ENCODE data around the gene PRPF19.
A peak's percentile ranks its signal among the peaks of the same experiment; 100 is the strongest.

DNA sequence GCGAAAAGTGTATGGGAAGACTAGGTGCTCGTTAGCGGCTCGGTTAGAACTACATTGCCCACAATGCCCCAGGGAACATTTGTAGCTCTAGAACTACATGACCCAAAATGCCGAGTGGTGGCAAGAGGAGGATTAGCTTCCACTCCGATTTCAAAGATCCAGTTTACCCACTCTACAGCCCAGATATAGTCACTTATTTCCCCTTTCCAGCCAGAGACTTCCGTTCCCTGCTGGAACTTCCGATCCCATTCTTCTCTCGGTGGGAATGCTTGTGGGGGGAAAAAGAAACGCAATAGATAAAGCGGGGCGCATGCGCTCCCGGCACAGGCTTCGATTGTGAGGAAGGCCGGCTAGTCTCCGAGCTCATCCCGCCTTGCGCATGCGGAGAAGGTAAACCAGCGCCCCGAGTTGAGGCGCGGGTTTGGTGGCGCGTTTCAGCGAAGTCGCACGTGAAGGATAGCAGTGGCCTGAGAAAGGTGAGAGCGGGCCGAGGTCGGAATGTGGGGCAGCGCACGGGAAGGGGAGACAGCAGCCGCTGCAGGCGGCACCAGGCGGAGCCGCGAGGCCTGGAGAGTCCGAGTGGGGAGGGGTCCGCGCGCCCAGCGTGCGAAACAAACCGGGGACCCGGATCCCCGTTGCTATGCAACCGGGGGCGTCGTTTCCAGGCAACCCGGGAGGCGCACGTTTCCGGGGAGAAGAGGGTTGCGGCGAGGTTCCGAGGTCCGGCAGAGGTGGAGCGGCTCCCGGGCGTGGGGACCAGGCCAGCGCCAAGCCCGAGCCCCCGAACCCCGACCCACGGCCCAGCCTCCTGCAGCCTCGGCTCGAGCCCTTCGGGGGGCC is 7.6 kb upstream of the PRPF19 start, which contains the start of gene TMEM109:
- TF ChIP-seq RCOR1 (IDR thresholded peaks at IDR 0.05; ENCODE audit: insufficient replicate concordance, low read length) = no peak
- TF ChIP-seq CTCF (conservative IDR thresholded peaks at IDR 0.05; ENCODE audit: low read depth, low read length) = no peak
- no peak for TF ChIP-seq SMC3 (IDR thresholded peaks at IDR 0.05; ENCODE audit: low read depth, low read length)
- peak; percentile 21; the same call in 1 of the 2 replicates for TF ChIP-seq POLR2A (IDR thresholded peaks at IDR 0.05; ENCODE audit: low read depth, low read length)
- TF ChIP-seq CEBPB (IDR thresholded peaks at IDR 0.05; ENCODE audit: low read depth, low read length) = no peak
- no peak for TF ChIP-seq RAD21 (IDR thresholded peaks at IDR 0.05; ENCODE audit: low read length)
